ENCODE measurements around the gene PNMA1.

DNA sequence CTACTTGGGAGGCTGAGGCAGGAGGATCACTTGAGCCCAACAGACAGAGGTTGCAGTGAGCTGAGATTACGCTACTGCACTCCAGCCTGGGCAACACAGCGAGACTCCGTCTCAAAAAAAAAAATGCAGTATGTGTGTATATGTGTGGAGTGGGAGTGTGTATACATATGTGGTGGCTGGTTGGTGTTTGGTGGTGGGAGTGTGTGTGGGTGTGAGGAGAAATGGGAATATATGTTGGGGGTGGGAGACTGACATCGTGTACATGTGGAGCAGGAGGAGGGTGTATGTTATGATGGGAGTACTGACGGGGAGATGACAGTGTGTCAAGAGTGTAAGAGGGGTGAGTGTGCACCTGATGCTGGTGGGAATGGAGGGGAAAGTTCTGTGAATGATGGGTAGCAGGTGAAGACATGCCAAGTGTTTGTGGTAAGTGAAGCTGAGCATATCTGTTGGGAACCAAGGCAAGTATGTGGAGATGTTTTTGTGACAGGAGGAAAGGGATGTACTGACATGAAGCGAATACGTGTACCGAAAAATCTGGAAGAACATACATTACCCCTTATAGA is 4.2 kb downstream of the PNMA1 start:
- TF ChIP-seq, protein P1, sequence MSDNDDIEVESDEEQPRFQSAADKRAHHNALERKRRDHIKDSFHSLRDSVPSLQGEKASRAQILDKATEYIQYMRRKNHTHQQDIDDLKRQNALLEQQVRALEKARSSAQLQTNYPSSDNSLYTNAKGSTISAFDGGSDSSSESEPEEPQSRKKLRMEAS (IDR thresholded peaks at IDR 0.05) = no peak
- TF ChIP-seq MEF2D (CRISPR knock-in tag; IDR thresholded peaks at IDR 0.05) (no peak), ZNF746 (CRISPR knock-in tag; IDR thresholded peaks at IDR 0.05) (no peak), ZNF616 (CRISPR knock-in tag; IDR thresholded peaks at IDR 0.05; ENCODE audit: low read depth) (no peak), ZNF496 (CRISPR knock-in tag; IDR thresholded peaks at IDR 0.05; ENCODE audit: insufficient replicate concordance) (no peak), TAF15 (IDR thresholded peaks at IDR 0.05; ENCODE audit: low read depth, low read length, poor library complexity, severe bottlenecking) (no peak)
- TF ChIP-seq, protein P2, sequence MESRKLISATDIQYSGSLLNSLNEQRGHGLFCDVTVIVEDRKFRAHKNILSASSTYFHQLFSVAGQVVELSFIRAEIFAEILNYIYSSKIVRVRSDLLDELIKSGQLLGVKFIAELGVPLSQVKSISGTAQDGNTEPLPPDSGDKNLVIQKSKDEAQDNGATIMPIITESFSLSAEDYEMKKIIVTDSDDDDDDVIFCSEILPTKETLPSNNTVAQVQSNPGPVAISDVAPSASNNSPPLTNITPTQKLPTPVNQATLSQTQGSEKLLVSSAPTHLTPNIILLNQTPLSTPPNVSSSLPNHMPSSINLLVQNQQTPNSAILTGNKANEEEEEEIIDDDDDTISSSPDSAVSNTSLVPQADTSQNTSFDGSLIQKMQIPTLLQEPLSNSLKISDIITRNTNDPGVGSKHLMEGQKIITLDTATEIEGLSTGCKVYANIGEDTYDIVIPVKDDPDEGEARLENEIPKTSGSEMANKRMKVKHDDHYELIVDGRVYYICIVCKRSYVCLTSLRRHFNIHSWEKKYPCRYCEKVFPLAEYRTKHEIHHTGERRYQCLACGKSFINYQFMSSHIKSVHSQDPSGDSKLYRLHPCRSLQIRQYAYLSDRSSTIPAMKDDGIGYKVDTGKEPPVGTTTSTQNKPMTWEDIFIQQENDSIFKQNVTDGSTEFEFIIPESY (CRISPR knock-in tag; IDR thresholded peaks at IDR 0.05) = no peak
- TF ChIP-seq, protein P3, sequence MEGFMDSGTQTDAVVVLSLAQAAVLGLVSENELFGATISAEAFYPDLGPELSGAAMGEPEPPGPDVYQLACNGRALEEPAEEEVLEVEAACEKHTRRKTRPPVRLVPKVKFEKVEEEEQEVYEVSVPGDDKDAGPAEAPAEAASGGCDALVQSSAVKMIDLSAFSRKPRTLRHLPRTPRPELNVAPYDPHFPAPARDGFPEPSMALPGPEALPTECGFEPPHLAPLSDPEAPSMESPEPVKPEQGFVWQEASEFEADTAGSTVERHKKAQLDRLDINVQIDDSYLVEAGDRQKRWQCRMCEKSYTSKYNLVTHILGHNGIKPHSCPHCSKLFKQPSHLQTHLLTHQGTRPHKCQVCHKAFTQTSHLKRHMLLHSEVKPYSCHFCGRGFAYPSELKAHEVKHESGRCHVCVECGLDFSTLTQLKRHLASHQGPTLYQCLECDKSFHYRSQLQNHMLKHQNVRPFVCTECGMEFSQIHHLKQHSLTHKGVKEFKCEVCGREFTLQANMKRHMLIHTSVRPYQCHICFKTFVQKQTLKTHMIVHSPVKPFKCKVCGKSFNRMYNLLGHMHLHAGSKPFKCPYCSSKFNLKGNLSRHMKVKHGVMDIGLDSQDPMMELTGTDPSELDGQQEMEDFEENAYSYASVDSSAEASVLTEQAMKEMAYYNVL (CRISPR knock-in tag; IDR thresholded peaks at IDR 0.05; ENCODE audit: borderline replicate concordance) = no peak
- TF ChIP-seq, protein P4, sequence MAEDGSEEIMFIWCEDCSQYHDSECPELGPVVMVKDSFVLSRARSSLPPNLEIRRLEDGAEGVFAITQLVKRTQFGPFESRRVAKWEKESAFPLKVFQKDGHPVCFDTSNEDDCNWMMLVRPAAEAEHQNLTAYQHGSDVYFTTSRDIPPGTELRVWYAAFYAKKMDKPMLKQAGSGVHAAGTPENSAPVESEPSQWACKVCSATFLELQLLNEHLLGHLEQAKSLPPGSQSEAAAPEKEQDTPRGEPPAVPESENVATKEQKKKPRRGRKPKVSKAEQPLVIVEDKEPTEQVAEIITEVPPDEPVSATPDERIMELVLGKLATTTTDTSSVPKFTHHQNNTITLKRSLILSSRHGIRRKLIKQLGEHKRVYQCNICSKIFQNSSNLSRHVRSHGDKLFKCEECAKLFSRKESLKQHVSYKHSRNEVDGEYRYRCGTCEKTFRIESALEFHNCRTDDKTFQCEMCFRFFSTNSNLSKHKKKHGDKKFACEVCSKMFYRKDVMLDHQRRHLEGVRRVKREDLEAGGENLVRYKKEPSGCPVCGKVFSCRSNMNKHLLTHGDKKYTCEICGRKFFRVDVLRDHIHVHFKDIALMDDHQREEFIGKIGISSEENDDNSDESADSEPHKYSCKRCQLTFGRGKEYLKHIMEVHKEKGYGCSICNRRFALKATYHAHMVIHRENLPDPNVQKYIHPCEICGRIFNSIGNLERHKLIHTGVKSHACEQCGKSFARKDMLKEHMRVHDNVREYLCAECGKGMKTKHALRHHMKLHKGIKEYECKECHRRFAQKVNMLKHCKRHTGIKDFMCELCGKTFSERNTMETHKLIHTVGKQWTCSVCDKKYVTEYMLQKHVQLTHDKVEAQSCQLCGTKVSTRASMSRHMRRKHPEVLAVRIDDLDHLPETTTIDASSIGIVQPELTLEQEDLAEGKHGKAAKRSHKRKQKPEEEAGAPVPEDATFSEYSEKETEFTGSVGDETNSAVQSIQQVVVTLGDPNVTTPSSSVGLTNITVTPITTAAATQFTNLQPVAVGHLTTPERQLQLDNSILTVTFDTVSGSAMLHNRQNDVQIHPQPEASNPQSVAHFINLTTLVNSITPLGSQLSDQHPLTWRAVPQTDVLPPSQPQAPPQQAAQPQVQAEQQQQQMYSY (CRISPR knock-in tag; IDR thresholded peaks at IDR 0.05) = no peak
- TF ChIP-seq, protein P5, sequence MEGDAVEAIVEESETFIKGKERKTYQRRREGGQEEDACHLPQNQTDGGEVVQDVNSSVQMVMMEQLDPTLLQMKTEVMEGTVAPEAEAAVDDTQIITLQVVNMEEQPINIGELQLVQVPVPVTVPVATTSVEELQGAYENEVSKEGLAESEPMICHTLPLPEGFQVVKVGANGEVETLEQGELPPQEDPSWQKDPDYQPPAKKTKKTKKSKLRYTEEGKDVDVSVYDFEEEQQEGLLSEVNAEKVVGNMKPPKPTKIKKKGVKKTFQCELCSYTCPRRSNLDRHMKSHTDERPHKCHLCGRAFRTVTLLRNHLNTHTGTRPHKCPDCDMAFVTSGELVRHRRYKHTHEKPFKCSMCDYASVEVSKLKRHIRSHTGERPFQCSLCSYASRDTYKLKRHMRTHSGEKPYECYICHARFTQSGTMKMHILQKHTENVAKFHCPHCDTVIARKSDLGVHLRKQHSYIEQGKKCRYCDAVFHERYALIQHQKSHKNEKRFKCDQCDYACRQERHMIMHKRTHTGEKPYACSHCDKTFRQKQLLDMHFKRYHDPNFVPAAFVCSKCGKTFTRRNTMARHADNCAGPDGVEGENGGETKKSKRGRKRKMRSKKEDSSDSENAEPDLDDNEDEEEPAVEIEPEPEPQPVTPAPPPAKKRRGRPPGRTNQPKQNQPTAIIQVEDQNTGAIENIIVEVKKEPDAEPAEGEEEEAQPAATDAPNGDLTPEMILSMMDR (CRISPR knock-in tag; IDR thresholded peaks at IDR 0.05) = no peak
- TF ChIP-seq, protein P6, sequence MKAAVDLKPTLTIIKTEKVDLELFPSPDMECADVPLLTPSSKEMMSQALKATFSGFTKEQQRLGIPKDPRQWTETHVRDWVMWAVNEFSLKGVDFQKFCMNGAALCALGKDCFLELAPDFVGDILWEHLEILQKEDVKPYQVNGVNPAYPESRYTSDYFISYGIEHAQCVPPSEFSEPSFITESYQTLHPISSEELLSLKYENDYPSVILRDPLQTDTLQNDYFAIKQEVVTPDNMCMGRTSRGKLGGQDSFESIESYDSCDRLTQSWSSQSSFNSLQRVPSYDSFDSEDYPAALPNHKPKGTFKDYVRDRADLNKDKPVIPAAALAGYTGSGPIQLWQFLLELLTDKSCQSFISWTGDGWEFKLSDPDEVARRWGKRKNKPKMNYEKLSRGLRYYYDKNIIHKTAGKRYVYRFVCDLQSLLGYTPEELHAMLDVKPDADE (CRISPR knock-in tag; IDR thresholded peaks at IDR 0.05) = no peak

All from HepG2 (cell line).